ENCODE measurements around the gene SLC25A48. TPM values are rescaled to one million over a fixed set of nuclear protein-coding genes. Genes with fewer than 3 reads are reported as not detected.

SLC25A48 gene
- total and polyA plus RNA-seq, 2 donors (not counting 1 experiment from before 2014, with no cell fraction given) = not detected

GRCh38 chr5:135839566-135839965 lies 5.1 kb downstream of the SLC25A48 start:
- Histone ChIP-seq H3K4me1 (ENCODE audit: control insufficient read depth, extremely low read depth, insufficient read depth, low read length) (no peaks in the 10 kb centered on the region), H3K27ac (ENCODE audit: insufficient read depth, low read length) (no peak overlapping the region), H3K4me3 (replicated peaks in 1 of 4; ENCODE audit: control extremely low read depth in 1 of 4, insufficient read depth in 1 of 4, low read depth in 3 of 4, low read length in 4 of 4) (no peak overlapping the region), H2AFZ (ENCODE audit: low read length) (no peak overlapping the region), H3K27me3 (ENCODE audit: control insufficient read depth, insufficient read depth, low read length) (peaks cover 8% of the 10 kb centered on the region), H3K4me2 (ENCODE audit: extremely low read depth, insufficient read depth, low read length) (no peak overlapping the region), H3K36me3 (ENCODE audit: control insufficient read depth, insufficient read depth, low read length) (no peaks in the 10 kb centered on the region), H4K20me1 (ENCODE audit: control insufficient read depth, extremely low read depth, insufficient read depth, low read length) (no peaks in the 10 kb centered on the region), H3K9ac (ENCODE audit: insufficient read depth, low read length) (no peak overlapping the region), H3K9me3 (ENCODE audit: control insufficient read depth, insufficient read depth, low read depth, low read length) (no peaks in the 10 kb centered on the region), H3K79me2 (ENCODE audit: control insufficient read depth, insufficient read depth, low read length) (no peaks in the 10 kb centered on the region)
- no peak for DNase-seq (ENCODE audit: low read depth in 2 of 2)
- no peak for TF ChIP-seq CTCF (conservative IDR thresholded peaks at IDR 0.05 in 1 of 2, IDR thresholded peaks at IDR 0.05 in 1 of 2; ENCODE audit: low read depth in 1 of 2, low read length in 2 of 2)
- TF ChIP-seq EZH2 (IDR thresholded peaks at IDR 0.05; ENCODE audit: low read length, missing control alignments) = no peak

DNA sequence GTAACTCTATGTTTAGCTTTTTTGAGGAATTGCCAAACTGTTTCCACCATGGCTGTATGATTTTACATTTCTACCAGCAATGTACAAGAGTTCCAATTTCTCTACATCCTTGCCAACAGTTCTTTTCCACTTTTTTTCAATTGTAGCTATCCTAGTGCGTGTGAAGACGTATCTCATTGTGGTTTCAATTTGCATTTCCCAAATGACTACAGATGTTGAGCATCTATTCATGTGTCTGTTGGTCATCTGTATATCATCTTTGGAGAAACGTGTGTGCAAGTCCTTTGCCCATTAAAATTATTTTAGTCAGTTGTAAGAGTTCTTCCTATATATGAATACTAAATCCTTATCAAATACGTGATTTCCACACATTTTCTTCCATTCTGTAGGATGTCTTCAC lies 6.5 kb downstream of the SLC25A48 start:
- no peaks in the 10 kb centered on the region for H4K20me1 ChIP-seq (ENCODE audit: control insufficient read depth, extremely low read depth, insufficient read depth, low read length)
- H3K9me3 ChIP-seq (ENCODE audit: control insufficient read depth, insufficient read depth, low read depth, low read length) = no peaks in the 10 kb centered on the region
- no peak overlapping the region for H3K4me3 ChIP-seq (replicated peaks in 1 of 4; ENCODE audit: control extremely low read depth in 1 of 4, insufficient read depth in 1 of 4, low read depth in 3 of 4, low read length in 4 of 4)
- no peak overlapping the region for H3K4me2 ChIP-seq (ENCODE audit: extremely low read depth, insufficient read depth, low read length)
- H3K27me3 ChIP-seq (ENCODE audit: control insufficient read depth, insufficient read depth, low read length) = peaks cover 2% of the 10 kb centered on the region
- no peak overlapping the region for H3K27ac ChIP-seq (ENCODE audit: insufficient read depth, low read length)
- DNase-seq (ENCODE audit: low read depth in 2 of 2) = no peak
- TF ChIP-seq EZH2 (IDR thresholded peaks at IDR 0.05; ENCODE audit: low read length, missing control alignments) (no peak), CTCF (conservative IDR thresholded peaks at IDR 0.05 in 1 of 2, IDR thresholded peaks at IDR 0.05 in 1 of 2; ENCODE audit: low read depth in 1 of 2, low read length in 2 of 2) (no peak)
- no peaks in the 10 kb centered on the region for H3K4me1 ChIP-seq (ENCODE audit: control insufficient read depth, extremely low read depth, insufficient read depth, low read length)
- H3K36me3 ChIP-seq (ENCODE audit: control insufficient read depth, insufficient read depth, low read length) = no peaks in the 10 kb centered on the region
- H3K79me2 ChIP-seq (ENCODE audit: control insufficient read depth, insufficient read depth, low read length) = no peaks in the 10 kb centered on the region
- no peak overlapping the region for H2AFZ ChIP-seq (ENCODE audit: low read length)
- H3K9ac ChIP-seq (ENCODE audit: insufficient read depth, low read length) = no peak overlapping the region

GRCh38 chr5:135842737-135843136 lies 8.3 kb downstream of the SLC25A48 start:
- Histone ChIP-seq H3K4me3 (replicated peaks in 1 of 4; ENCODE audit: control extremely low read depth in 1 of 4, insufficient read depth in 1 of 4, low read depth in 3 of 4, low read length in 4 of 4) (no peak overlapping the region), H3K4me1 (ENCODE audit: control insufficient read depth, extremely low read depth, insufficient read depth, low read length) (no peaks in the 10 kb centered on the region), H3K9ac (ENCODE audit: insufficient read depth, low read length) (no peak overlapping the region), H3K27me3 (ENCODE audit: control insufficient read depth, insufficient read depth, low read length) (no peaks in the 10 kb centered on the region), H3K4me2 (ENCODE audit: extremely low read depth, insufficient read depth, low read length) (no peak overlapping the region), H2AFZ (ENCODE audit: low read length) (no peak overlapping the region), H4K20me1 (ENCODE audit: control insufficient read depth, extremely low read depth, insufficient read depth, low read length) (no peaks in the 10 kb centered on the region), H3K36me3 (ENCODE audit: control insufficient read depth, insufficient read depth, low read length) (no peaks in the 10 kb centered on the region), H3K9me3 (ENCODE audit: control insufficient read depth, insufficient read depth, low read depth, low read length) (no peaks in the 10 kb centered on the region), H3K27ac (ENCODE audit: insufficient read depth, low read length) (no peak overlapping the region), H3K79me2 (ENCODE audit: control insufficient read depth, insufficient read depth, low read length) (no peaks in the 10 kb centered on the region)
- no peak for DNase-seq (ENCODE audit: low read depth in 2 of 2)
- TF ChIP-seq CTCF (conservative IDR thresholded peaks at IDR 0.05 in 1 of 2, IDR thresholded peaks at IDR 0.05 in 1 of 2; ENCODE audit: low read depth in 1 of 2, low read length in 2 of 2) = no peak
- no peak for TF ChIP-seq EZH2 (IDR thresholded peaks at IDR 0.05; ENCODE audit: low read length, missing control alignments)

Measured in fibroblast of lung (primary cell).